ENCODE data around the gene USP5. TPM values are rescaled to one million over a fixed set of nuclear protein-coding genes. Genes with fewer than 3 reads are reported as not detected.

USP5 gene, protein sequence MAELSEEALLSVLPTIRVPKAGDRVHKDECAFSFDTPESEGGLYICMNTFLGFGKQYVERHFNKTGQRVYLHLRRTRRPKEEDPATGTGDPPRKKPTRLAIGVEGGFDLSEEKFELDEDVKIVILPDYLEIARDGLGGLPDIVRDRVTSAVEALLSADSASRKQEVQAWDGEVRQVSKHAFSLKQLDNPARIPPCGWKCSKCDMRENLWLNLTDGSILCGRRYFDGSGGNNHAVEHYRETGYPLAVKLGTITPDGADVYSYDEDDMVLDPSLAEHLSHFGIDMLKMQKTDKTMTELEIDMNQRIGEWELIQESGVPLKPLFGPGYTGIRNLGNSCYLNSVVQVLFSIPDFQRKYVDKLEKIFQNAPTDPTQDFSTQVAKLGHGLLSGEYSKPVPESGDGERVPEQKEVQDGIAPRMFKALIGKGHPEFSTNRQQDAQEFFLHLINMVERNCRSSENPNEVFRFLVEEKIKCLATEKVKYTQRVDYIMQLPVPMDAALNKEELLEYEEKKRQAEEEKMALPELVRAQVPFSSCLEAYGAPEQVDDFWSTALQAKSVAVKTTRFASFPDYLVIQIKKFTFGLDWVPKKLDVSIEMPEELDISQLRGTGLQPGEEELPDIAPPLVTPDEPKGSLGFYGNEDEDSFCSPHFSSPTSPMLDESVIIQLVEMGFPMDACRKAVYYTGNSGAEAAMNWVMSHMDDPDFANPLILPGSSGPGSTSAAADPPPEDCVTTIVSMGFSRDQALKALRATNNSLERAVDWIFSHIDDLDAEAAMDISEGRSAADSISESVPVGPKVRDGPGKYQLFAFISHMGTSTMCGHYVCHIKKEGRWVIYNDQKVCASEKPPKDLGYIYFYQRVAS
- 74.8 to 79.3 TPM (median 76.6 TPM) in 5 replicates for total RNA-seq (2022; extraction: Qiagen RNA extraction)

DNA sequence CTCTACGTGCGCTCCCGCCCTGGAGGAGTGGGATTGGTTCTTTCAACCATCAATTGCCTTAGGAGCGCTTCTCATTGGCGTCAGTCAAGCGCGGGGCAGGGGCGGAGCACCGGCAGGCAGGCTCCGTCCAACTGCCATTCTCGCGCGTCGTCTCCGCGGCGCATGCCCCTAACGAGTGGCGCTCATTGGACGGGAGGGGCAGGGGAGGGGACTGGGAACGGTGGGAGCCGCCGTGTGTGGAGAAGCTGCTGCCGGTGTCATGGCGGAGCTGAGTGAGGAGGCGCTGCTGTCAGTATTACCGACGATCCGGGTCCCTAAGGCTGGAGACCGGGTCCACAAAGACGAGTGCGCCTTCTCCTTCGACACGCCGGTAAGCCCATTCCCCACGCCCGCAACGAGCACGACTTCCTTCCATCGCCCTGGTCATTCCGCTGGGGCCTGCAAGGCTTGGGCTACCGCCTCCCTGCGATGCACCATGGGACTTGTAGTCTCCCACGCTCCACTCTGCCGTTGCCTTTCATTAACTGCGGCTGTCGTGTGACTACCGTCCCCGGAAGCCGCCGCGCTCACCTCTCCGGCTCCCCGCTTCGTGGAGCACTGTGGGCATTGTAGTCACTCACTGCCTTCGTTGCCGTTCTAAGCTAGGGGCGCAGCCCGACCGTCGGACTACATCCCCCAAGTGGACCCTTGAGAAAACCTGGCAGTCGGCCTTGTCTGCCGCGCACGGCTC is at the start of gene USP5:
USP5 (plus strand) TSS at position 230 of the 730 bp plus-strand sequence; CDS start at position 260, 30 bp downstream.

DNA sequence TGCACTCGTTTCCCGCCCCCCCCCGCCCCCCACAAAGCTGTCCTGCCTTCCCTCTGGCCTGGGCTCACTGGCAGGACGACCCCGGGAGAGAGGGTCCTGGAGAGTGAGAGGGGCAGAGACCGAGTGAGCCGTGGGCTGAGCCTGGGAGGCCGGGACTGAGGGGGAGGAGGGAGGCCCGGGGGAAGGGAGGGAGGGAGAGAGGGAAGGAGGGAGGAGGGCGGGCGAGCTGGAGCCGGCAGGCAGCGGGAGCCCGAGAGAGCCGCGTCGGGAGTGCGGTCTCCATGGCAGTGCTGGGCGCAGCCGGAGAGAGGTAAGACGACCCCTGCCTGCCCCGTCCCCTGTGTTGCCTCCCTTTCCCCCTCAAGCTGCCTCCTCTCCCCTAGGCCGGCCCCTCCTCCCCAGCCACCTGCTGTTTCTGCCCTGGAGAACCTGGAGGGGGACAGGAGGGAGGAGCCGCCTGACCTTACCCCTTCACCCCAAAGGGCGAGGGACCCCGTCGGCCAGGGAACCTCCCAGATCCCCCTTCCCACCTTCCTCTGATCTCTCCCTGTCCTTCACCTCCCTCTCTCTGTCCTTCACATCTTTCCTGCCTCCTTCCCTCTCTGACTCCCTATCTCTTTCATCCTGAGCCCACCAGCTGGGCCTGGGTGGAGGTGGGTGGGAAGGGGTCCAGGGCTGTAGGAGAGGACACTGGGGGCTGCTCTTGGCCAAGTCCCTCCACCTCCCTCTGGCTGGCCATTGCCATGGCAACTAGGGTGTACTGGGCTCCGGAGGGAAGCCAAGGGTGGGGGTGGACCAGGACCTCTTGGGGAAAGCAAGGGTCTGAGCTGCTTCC is 30.1 kb upstream of the USP5 start, which contains the start of gene GPR162:
GPR162 (plus strand) TSS at position 231 of the 835 bp plus-strand sequence. CDS start 2,078 bp downstream, outside the sequence.

DNA sequence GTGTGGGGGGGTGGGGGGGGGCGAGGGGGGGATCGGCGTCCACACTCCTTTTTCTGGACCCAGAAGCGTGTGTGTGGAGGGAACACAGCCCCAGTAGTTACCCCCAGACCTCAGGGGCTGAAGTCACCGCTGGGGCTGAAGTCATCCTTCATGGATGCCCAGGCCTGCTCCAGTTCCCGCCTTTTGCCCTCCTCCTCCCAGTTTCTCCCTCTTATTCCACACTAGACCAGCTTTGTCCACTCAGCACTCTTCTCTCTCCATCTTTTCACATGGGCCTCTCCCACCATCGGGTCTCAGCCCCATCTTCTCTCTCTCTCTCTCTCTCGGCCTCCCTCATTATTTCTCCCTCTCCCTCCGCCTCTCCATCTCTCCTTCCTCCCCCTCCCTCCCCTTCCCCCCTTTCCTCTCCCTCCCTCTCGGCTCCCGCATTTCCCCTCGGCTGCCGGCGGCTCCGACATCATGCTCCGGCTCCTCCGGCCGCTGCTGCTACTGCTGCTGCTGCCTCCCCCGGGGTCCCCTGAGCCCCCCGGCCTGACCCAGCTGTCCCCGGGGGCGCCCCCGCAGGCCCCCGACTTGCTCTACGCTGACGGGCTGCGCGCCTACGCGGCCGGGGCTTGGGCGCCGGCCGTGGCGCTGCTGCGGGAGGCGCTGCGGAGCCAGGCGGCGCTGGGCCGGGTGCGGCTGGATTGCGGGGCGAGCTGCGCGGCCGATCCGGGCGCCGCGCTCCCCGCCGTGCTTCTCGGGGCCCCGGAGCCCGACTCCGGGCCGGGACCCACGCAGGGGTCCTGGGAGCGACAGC is 23.8 kb upstream of the USP5 start, which contains the start of gene P3H3:
P3H3 (plus strand) TSS at position 426 of the 799 bp plus-strand sequence; CDS start at position 460, 34 bp downstream.

DNA sequence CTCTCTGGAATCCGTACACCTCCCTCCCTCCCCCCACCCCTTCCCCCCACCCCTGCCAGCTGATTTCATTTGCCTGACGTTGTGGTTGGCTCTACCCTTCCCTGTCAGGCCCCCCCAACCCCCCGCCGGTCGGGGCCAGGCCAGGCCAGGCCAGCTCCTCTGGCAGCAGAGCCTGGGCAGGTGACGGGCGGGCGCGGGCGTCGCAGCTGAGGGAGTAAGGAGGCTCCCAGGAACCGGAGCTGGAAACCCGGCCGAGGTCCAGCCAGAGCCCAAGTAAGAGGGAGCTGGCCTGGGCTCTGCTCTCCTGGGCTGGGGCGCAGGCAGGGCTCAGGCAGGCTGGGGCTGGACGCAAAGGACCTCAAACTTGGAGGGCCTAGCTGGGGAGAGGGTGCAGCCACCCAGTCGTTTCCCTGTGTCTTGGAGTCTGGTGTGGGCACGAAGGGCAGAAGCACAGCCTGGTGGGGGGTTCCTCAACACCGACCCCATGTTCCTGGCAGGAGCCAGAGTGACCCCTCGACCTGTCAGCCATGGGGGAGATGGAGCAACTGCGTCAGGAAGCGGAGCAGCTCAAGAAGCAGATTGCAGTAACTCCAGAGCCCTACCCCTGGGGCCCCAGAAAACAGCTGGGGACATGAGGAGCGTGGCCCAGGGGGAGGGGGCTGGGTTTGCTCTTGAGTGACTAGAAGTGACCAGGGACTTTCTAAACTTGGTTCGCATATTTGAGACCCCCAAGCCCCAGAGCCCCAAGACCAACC is 11.0 kb upstream of the USP5 start, which contains the start of gene GNB3:
GNB3 (plus strand) TSS at position 165 of the 755 bp plus-strand sequence; CDS start at position 528, 363 bp downstream.

DNA sequence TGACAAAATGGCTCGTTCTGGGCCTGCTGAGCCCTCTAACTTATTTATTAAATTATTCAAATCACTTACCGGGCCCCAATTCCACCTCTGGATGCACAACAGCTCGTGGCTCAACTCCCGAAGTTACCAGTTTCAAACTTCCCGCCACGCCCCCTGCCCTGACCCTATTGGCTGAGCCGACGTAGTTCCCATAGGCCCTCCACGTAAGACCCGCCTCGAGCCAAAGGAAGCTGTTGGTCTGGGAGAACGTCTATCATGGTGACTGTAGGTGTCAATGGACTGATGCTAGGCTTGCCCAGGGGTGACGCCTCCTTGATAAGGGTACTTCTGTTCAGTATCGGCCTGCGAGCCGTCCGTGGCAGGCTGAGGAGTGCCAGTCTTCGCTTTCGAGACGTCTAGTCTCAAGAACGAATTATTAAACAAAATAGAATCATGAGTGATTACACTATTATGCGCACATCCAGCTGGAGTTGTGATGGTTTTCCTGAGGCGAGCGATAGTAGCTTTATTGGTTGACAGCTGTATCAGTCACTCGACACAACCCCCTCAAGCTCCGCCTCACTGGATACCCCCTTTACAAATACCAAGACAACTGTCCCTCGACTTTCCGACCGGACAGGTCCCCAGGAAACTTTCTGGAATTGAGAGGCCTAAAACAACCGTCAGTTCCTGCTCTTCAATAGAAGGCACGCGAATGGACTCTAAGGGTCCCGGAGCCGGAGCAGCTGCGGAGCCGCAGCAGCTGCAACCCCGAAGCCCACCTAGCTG is 613 bp upstream of the USP5 start, which contains the start of gene CDCA3:
CDCA3 (minus strand) TSS at position 134 of the 768 bp plus-strand sequence. CDS start 334 bp downstream, outside the sequence.

DNA sequence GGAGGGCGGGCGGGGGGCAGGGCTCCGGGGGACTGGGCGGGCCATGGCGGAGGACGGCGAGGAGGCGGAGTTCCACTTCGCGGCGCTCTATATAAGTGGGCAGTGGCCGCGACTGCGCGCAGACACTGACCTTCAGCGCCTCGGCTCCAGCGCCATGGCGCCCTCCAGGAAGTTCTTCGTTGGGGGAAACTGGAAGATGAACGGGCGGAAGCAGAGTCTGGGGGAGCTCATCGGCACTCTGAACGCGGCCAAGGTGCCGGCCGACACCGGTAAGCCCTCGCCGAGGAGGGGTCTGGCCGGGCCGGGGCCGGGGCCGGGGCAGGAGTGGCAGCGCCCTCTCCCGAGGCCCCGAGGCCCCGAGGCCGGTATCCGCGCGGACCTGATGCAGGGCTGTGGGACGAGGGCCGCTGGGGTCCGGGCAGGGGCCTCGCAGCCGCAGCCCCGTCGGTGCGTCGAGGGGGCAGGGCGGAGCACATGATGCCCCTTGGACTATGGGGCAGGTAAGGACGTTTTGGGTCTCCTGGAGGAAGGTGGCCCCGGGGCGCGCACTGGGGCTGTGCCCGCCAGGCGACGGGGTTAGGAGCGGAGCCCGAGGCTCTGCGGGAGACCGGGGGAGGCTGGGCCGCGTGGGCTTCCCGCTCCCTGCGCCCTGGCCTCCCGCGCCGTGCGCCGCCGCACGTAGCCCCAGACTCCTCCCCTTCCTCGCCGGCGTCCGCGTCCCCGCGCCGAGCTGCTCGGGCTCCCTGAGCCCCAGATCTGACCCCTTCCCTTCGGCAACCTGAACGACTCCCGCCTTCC is 15.7 kb downstream of the USP5 start, which contains the start of gene TPI1:
TPI1 (plus strand) TSS at position 119 of the 798 bp plus-strand sequence; CDS start at position 155, 36 bp downstream.

DNA sequence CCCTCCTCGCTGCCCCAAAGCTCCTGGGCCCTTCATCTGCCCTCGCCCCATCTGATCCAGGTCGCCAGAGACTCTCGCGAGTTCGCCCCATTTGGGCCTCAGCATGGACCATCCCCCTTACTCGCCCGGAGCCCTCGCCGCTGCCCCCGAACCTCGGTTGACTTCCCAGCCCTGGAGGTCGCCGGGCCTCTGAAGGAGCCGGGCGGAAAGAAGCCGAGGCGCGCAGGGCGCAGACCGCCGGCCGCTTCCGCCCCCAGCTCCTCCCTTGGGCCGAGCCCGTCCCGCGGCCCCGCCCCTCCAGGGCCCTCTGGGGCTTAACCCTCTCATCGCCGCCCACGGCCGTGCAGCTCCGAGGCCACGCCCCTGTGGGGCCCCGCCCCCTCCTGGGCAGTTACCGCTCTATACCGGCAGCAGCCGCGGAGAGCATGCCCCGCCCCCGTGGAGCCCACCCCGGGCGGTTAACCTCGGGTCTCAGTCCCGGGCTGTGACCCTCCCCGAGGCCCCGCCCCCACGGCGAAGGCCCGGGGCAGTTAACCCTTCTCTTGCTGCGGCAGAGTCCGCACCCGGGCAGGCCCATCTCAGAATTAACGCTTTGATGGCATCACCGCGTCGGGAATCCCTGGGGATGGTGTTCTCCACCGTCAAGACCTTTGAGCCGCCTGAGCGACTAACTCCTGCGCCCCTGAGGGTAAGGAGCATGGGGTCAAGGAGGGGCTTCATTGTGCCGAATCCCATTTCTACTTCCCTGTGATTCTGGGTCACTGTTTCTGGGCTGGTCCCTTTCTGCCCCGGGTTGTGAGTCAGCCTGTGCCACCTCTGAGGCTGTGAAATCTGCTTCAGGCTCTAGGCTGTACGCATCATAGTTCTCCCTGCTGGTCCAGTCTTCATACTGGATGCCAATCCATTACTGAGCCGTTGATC is 21.4 kb downstream of the USP5 start, which contains the start of gene SPSB2:
SPSB2 (minus strand) TSS at position 210 of the 921 bp plus-strand sequence. CDS start 402 bp downstream, outside the sequence.

DNA sequence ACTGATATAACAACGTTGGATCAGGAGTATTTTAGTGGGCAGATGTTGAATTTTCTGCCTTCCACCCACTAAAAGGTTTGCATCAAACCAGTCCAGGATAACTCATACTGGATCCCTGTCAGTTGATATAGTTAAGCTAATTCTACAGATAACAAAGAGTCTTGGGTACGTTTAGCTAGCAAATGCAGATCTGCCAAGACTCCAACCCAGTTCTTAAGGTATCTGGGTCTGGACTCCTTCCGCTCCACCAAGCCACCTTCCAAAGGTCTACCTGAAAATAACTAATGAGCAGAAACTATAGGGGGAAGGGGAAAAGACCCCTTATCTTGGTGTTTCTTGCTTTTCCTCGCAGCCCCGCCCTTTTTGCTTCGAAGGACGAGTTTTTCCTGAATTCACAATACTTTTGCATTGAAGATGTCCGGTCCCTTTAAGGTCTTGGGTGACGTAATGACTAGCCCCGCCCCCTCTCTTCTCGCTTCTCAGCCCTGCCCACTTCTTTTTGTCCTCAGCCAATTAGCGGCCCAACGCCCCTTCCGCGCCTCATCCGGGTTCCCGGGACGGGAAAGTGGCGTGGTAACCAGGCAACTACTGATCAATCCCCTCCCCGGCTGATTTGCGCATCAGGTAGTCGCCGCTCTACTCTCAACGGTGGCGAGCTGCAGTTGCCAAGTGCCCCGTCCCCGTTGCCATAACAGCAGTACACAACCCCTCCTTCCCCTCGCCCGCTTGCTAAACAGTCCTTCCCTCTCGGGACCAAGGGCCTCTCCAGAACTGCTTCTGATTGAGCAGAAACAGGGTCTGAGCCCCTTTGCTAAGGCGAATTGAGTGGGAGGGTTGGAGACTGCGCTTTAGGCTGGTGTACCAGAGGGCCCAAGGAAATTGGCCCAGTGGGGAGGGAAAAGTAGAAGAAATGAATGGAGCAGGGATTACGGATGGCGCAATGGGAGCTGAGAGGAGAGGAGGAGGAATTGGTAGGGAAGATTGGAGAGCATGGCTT is 52.6 kb downstream of the USP5 start, which contains the start of gene LRRC23:
LRRC23 (plus strand) TSS at position 543 of the 997 bp plus-strand sequence. CDS start 812 bp downstream, outside the sequence.

DNA sequence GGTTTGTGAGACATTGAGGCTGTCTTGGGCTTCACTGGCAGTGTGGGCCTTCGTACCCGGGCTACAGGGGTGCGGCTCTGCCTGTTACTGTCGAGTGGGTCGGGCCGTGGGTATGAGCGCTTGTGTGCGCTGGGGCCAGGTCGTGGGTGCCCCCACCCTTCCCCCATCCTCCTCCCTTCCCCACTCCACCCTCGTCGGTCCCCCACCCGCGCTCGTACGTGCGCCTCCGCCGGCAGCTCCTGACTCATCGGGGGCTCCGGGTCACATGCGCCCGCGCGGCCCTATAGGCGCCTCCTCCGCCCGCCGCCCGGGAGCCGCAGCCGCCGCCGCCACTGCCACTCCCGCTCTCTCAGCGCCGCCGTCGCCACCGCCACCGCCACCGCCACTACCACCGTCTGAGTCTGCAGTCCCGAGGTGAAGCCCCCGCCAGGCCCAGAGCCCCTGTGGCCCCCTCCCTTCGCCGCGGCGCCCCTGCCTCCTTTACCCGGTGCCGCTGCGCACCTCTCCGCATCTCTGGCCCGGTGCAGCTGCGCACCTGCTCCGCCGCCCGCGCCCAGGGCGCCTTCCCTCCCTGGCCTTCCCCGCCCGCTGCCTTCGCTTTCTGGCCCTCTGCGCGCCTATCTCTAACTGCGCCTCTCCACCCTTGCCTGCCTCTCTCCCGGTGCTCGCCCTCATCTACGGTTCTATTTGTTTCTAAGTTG is 62.4 kb downstream of the USP5 start, which contains the start of gene ENO2:
ENO2 (plus strand) TSS at position 335 of the 701 bp plus-strand sequence. CDS start 1,253 bp downstream, outside the sequence.

Other genes with a start within 250 kb of the USP5 start
- 59.8 to 76.6 TPM (median 62.8 TPM) in 5 replicates for gene CHD4, start 244.8 kb upstream of the USP5 start, total RNA-seq (2022; extraction: Qiagen RNA extraction)
- gene LPAR5, start 216.2 kb upstream of the USP5 start, total RNA-seq (2022; extraction: Qiagen RNA extraction): 0.38 to 0.97 TPM (median 0.66 TPM) in 5 replicates
- gene ACRBP, start 204.7 kb upstream of the USP5 start, total RNA-seq (2022; extraction: Qiagen RNA extraction): 0.08 to 0.40 TPM (median 0.15 TPM) in 3 of 5 replicates, not detected in the others
- gene ING4, start 189.0 kb upstream of the USP5 start, total RNA-seq (2022; extraction: Qiagen RNA extraction): 13.8 to 19.8 TPM (median 15.7 TPM) in 5 replicates
- 50.6 to 58.9 TPM (median 55.4 TPM) in 5 replicates for gene ZNF384, start 162.8 kb upstream of the USP5 start, total RNA-seq (2022; extraction: Qiagen RNA extraction)
- gene PIANP, start 151.3 kb upstream of the USP5 start, total RNA-seq (2022; extraction: Qiagen RNA extraction): 0.64 to 1.0 TPM (median 0.73 TPM) in 5 replicates
- 47.2 to 58.3 TPM (median 55.9 TPM) in 5 replicates for gene COPS7A, start 128.1 kb upstream of the USP5 start, total RNA-seq (2022; extraction: Qiagen RNA extraction)
- 252 to 312 TPM (median 307 TPM) in 5 replicates for gene MLF2, start 99.0 kb upstream of the USP5 start, total RNA-seq (2022; extraction: Qiagen RNA extraction)
- gene PTMS, start 85.8 kb upstream of the USP5 start, total RNA-seq (2022; extraction: Qiagen RNA extraction): 703 to 949 TPM (median 926 TPM) in 5 replicates
- 0.89 to 2.3 TPM (median 1.4 TPM) in 5 replicates for gene LAG3, start 79.6 kb upstream of the USP5 start, total RNA-seq (2022; extraction: Qiagen RNA extraction)
- gene CD4, start 62.6 kb upstream of the USP5 start, total RNA-seq (2022; extraction: Qiagen RNA extraction): not detected in 5 replicates
- gene GPR162, start 30.3 kb upstream of the USP5 start, total RNA-seq (2022; extraction: Qiagen RNA extraction): 0.23 to 0.53 TPM (median 0.45 TPM) in 5 replicates
- 19.8 to 29.8 TPM (median 28.7 TPM) in 5 replicates for gene P3H3, start 23.7 kb upstream of the USP5 start, total RNA-seq (2022; extraction: Qiagen RNA extraction)
- gene GNB3, start 11.2 kb upstream of the USP5 start, total RNA-seq (2022; extraction: Qiagen RNA extraction): 1.2 to 2.3 TPM (median 1.9 TPM) in 5 replicates
- gene CDCA3, start 864 bp upstream of the USP5 start, total RNA-seq (2022; extraction: Qiagen RNA extraction): 71.5 to 81.3 TPM (median 75.3 TPM) in 5 replicates
- gene TPI1, start 15.4 kb downstream of the USP5 start, total RNA-seq (2022; extraction: Qiagen RNA extraction): 1,486 to 1,673 TPM (median 1,653 TPM) in 5 replicates
- gene SPSB2, start 21.2 kb downstream of the USP5 start, total RNA-seq (2022; extraction: Qiagen RNA extraction): 23.1 to 34.6 TPM (median 32.3 TPM) in 5 replicates
- 16.4 to 19.0 TPM (median 18.3 TPM) in 5 replicates for gene LRRC23, start 52.7 kb downstream of the USP5 start, total RNA-seq (2022; extraction: Qiagen RNA extraction)
- gene ENO2, start 62.4 kb downstream of the USP5 start, total RNA-seq (2022; extraction: Qiagen RNA extraction): 35.9 to 40.2 TPM (median 37.3 TPM) in 5 replicates
- 48.7 to 75.7 TPM (median 72.9 TPM) in 5 replicates for gene ATN1, start 75.8 kb downstream of the USP5 start, total RNA-seq (2022; extraction: Qiagen RNA extraction)
- not detected in 5 replicates for gene RNU7-1, start 91.7 kb downstream of the USP5 start, total RNA-seq (2022; extraction: Qiagen RNA extraction)
- 275 to 319 TPM (median 310 TPM) in 5 replicates for gene C12orf57, start 91.9 kb downstream of the USP5 start, total RNA-seq (2022; extraction: Qiagen RNA extraction)
- 7.9 to 13.5 TPM (median 11.7 TPM) in 5 replicates for gene PTPN6, start 99.2 kb downstream of the USP5 start, total RNA-seq (2022; extraction: Qiagen RNA extraction)
- gene PHB2, start 118.5 kb downstream of the USP5 start, total RNA-seq (2022; extraction: Qiagen RNA extraction): 289 to 333 TPM (median 326 TPM) in 5 replicates
- 56.9 to 66.4 TPM (median 62.2 TPM) in 5 replicates for gene EMG1, start 118.8 kb downstream of the USP5 start, total RNA-seq (2022; extraction: Qiagen RNA extraction)
- 25.5 to 29.9 TPM (median 29.1 TPM) in 5 replicates for gene LPCAT3, start 166.3 kb downstream of the USP5 start, total RNA-seq (2022; extraction: Qiagen RNA extraction)
- gene C1S, start 208.6 kb downstream of the USP5 start, total RNA-seq (2022; extraction: Qiagen RNA extraction): 38.3 to 56.5 TPM (median 44.5 TPM) in 5 replicates
- gene C1R, start 240.3 kb downstream of the USP5 start, total RNA-seq (2022; extraction: Qiagen RNA extraction): 28.8 to 47.1 TPM (median 29.1 TPM) in 5 replicates

Measured in A549 treated with Mapracorat at 1 μM for 4 hours (cell line).